Stimulated activated CD8-positive, alpha-beta memory T cell treated with anti-CD3 and anti-CD28 coated beads, Interleukin-7, amount 100 ng/mL, for 4 hours (primary cell): ENCODE measurements around the gene HDAC4.

ENCODE experiments used
- DNase-seq, 2 donors: peaks; one replicate each; pipeline ENCODE4 v3.0.0-alpha.2; 2020; ENCODE audit warnings: low read depth in 2 of 2

HDAC4 gene

DNA sequence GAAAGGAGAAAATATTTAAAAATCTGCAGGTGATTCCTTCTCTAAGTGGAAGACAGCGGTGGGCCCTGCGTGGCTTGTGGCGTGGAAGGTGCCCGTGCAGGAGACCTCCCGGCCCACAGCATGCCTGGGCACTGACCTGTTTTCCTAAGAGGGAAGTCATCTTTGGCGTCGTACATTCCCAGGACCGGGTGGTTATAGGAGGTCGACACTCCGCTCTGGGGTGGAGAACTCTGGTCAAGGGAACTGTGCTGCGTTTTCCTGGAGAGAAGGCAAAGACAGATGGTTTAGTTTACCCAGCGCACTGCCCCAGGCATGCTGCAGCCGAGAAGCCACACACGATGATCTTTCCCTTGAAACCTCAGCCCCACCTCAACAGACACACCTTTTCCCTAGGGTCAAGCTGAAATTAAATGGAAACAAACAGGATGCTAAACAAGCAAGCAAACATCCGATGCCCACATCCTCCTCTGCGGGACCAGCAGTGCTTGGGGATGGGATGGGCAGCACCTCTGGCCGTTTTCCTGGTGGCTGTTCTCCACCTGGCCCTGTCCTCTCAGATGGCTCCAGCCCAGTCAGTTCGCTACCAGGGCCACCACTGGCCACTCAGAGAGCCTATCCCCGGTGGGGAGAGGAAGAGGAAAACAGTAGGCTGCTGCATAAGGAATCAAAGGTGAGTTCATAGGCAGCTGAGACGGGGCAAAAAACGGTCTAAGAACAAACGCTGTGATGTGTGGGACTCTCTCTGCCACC lies 244.1 kb downstream of the HDAC4 start:
- no peak for DNase-seq

DNA sequence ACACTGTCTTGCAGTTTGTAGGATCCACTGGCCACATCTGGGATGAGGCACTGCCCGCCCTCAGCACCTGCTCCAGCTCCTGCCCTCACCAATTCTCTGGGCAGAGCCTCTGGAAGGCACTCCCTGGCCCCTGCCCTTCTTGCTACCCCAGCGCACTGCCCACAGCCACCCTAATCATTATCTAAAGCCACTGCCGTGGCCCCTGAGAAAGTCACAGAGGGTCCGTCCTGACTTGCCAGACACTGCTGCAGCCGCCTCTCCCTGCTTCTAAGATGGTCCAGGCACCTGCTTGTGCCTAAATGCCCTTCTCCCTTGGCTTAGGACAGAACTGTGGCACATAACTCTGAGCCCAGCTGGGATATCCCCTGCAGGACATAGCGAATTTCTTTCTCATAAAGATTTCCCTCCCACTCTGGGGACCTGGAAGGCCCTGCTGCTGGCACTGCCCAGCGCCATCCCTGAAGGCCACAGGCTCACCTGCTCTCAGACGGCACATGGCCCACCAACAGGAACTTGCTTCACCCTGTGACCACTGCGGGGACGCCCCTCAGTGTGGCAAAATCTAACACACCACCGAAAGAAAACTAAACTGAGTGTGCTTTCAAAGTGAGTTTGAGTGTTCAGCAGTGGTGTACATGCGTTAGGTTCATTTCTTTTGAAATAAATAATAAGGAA lies 244.9 kb downstream of the HDAC4 start:
- DNase-seq = no peak

- DNase-seq = no peak
Measured at GRCh38 chr2:239154971-239155805, 245.6 kb downstream of the HDAC4 start.

DNA sequence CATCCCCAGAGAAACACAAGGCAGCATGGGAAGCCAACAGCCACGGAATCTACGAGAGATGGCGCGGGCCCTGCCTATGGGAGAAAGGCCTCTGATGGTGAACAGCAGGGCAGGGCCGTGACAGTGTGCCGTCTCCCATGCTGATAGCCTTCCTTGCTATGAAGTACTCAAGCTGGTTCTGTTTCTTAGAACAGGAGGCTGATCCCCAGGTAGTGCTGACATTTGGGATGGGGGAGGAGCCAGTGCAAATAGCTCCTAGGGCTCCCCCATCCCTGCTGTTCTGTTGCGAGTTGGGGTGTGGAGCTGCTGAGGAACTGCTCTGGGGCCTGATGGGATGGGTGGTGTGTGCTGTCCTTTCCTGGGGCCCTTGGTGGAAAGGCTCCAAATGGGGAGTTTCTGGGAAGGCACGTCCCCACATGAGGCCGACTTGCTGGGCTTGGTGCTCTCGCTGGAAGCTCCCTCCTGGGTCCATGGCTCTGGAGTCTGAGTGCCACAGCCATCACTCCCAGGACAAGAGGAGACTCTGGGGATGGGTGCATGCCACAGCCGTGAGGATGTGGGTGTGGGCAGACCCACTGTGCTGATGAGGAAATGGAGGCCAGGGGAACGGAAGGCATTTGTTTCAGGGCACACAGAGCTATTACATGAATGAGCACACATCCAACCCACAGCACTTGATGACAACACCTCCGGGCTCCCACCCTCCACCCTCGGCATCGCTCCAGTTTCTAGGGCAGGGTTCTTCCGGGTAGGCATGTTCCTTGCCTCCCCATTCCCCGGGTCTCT lies 246.8 kb downstream of the HDAC4 start:
- DNase-seq = no peak

DNA sequence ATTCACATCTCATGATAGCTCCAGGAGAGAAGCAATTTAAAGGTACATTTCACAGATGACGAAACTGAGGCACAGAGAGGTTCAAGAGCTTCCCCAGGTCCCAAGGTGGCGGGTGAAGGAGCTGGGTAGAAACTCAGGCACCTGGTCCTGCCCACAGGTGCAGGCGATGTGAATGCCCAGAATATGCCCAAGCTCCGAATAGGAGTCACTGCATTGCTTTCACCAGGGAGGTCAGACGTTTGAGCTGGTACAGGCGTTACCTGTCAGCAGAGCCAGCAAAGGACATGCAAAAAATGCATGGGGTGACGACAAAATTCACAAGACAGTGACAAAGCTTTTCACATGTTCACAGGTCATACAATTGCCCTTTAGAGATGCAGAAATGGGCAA lies 247.9 kb downstream of the HDAC4 start:
- no peak for DNase-seq

- DNase-seq = no peak
Measured at GRCh38 chr2:239152239-239152915, 248.4 kb downstream of the HDAC4 start.

DNA sequence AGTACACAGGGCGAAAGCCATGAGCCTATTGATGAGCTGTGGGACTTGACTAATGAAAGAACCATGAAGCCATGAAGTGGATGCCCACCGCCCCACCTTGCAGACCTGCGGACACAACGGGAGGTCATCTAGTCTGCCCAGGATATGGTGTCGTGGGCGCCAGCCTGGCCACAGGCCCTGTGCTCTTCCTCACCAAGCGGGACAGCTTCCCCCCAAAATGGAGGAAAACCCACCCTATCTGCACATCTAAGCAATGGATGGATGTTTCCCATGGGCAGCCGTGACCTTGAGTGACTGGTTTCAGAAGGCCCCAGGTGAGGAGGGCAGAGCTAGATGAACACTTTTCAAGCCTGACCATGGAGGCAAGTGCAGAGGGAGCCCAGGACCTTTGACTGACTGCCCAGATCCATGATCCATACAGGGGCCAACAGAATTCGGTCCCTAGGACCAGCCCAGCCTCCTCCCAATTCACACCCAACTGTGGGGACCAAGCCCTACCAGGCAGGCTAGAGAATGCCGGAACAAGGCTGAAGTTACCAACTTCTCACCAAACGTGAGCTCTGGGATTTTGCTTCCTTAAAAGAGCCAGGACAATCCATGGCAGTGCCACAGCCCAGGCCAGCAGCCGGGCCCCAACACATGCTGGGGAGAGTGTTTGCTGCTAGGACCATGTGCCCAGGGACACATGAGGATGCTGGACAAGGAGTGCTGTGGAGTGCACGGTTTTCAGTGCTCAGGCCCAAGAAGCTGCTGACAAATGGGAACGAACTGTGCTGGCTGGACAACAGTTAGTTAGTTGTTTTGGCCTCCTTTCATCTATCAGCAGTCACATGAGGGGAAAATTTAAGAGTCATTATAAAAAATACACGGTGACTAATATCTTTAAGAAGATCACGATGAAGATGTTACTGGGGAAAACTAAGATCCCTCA lies 249.4 kb downstream of the HDAC4 start:
- DNase-seq = no peak

- DNase-seq = no peak
Measured at GRCh38 chr2:239150125-239151011, 250.5 kb downstream of the HDAC4 start.

- no peak for DNase-seq
Measured at GRCh38 chr2:239149501-239149900, 251.3 kb downstream of the HDAC4 start.

GRCh38 chr2:239148495-239149200 lies 252.2 kb downstream of the HDAC4 start:
- no peak for DNase-seq

GRCh38 chr2:239147376-239147775 lies 253.4 kb downstream of the HDAC4 start:
- no peak for DNase-seq

- no peak for DNase-seq
Measured at GRCh38 chr2:239146741-239147181, 254.1 kb downstream of the HDAC4 start.

- no peak for DNase-seq
Measured at GRCh38 chr2:239146011-239146641, 254.7 kb downstream of the HDAC4 start.

GRCh38 chr2:239145601-239146000 lies 255.2 kb downstream of the HDAC4 start:
- DNase-seq = no peak

- no peak for DNase-seq
Measured at GRCh38 chr2:239145106-239145505, 255.7 kb downstream of the HDAC4 start.

DNA sequence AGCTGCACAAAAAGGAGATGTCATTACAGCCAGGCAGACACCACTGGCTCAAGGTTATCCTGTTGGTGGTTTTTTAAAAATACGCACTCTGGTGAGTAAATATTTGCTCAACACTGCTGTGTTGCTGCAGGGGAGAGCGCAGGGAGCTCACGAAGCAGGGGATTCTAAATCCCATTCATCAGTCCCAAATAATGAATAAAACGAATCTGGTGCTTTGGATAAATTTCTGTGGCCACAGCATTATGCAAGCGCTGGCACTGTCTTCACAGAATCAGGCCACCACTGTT lies 256.2 kb downstream of the HDAC4 start:
- DNase-seq = no peak

DNA sequence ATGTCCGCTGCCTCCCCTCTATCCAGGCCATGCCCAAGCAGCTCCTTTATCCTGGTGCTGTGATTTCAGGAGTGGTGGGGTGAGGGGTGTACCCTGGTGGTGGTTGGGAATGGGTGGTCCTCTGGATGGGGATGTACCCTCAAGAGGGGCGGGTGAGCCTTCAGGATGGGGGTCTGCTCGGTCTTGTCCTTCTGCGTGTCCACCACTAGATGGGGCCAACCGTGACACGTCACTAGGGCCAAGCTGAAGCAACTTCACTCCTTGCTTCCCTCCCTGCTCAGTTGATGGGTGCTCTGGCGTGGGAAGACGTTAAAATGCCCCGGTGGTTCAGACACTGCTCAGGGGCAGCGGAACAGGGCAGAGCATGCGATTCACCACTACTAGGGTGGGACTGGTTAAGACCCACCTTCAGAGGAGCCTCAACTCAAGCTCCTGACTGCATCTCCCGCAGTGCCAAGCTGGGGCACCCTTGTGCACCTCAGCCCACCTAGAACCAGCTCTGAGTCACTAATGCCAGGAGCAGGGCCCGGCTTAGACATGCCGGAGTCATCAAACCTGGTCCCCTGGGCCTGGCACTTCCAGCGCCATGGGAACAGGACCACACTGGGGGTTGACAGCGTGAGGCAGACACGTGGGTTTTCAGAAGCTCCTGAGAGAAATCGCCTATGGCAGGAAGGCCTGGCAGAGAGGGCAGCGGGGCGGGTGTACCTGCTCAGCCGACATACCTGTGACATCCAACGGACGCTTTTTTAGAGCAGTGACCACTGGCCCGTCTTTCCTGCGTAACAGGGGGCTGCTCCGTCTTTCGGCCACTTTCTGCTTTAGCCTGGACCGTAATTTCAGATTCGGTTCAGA lies 256.7 kb downstream of the HDAC4 start:
- no peak for DNase-seq
